ENCODE results near the gene PICK1.
"Not testable (repeated sequence)": the region's sequence is repeated elsewhere in the genome, so short reads cannot be mapped to it uniquely, and the experiment has no call there.

PICK1 gene

DNA sequence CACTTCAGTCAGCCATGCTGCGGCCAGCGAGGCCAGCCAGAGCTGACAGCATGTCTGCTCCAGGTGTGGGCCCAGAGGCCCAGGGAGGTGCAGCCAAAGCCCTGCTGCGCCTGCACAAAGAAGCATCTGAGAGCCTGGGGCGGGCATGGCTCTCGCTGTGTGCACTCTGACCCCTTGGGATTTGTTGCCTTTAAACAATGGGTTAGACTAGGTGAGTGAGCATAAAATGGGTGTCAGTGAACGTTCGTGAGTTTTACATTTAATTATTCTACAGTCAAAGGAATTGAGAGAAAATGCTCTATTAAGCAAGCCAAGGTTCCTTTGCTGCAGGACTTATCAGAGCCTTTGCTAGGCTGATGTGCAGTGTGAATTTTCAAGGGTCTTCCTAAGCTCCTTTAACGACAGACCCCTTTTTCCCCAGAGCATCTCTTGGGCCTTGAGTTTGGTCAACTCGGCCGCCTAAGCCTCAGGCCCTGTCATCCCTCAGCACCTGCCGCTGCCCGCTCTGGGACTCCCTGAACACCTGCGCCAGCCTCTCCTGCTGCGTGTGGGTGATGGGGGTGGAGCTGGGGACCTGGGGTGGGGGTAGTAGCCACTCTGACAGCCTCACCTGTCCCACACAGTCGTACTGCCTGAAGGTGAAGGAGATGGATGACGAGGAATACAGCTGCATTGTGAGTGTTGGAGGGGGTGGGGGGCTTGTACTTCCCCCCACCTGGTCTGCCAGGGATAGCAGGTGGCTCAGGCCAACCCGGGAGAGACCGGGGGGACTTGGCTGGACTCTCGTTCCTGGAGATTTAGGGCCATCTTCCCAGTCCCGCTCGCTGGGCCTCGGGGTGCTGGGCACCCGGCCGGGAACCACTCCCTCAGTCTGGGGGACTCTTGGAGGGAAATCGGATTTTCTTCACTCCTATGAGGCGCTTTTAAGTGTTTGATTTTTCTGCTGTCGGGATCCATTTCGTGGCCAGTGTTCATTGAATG lies 16.2 kb downstream of the PICK1 start:
- no peak for DNase-seq (ENCODE audit: extremely low read depth in 1 of 2, low read depth in 1 of 2)

DNA sequence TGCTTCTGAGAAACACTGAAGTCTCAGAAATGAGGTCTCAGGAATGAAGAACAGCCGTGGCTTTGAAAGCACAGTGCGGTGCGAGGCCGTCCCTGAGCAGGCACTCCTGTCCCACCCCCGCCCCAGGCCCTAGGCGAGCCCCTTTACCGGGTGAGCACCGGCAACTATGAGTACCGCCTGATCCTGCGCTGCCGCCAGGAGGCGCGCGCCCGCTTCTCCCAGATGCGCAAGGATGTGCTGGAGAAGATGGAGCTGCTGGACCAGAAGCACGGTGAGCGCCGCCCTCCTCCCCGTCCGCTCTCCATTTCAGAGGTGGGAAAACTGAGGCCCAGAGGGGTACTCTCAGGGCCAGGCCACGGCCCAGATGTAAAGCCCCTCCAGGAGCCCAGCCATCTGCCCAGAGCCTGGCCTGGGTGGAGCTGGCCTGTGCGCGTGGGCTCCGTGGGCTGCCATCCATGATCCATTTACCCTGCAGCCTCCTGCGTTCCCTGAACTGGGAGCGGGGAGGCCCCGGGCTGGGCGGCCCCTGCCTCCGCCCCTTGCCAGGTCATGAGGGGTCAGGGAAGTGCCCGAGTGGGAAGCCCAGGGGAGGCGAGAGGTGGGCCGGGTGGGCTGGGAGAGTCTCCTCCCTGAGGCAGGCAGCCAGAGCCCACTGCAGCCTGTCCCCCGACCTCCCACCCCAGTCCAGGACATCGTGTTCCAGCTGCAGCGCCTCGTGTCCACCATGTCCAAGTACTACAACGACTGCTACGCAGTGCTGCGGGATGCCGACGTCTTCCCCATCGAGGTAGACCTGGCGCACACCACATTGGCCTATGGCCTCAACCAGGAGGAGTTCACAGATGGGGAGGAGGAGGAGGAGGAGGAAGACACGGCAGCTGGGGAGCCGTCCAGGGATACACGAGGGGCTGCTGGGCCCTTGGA lies 17.2 kb downstream of the PICK1 start:
- DNase-seq (ENCODE audit: extremely low read depth in 1 of 2, low read depth in 1 of 2): no peak

DNA sequence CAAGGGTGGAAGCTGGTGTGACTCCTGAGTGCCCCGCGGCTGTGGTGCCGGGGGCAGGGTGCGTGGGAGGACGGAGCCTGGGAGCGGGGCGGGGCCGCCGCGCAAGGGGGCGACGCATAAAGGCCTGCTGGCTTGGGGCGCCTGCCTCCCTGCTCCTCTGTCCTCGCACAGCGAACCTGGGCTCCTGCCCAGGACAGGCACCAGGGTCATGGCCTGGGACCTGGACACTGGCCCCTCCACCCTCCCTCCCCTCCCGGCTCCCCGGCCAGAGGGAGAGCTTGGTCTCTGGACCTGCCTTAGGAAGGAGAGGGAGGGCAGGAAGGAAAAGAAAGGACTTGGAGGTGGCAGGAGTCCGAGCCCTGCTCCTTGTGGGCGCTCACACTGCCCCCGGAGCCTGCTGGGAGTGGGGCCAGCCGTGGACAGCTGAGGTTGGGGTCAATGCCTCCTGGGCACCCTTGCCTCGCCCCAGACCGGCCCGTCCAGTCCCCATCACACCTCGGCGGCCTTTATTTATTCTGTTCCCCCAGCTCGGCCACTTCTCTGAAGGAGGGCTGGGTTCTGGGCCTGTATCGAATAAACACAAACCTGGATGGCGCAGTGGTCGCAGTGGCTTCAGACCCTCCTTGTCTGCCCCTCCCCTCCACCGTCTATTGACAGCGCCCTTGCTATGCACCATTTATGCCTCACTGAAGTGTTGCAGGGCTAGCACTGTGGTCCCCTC lies 18.1 kb downstream of the PICK1 start:
- DNase-seq (ENCODE audit: extremely low read depth in 1 of 2, low read depth in 1 of 2): no peak

DNA sequence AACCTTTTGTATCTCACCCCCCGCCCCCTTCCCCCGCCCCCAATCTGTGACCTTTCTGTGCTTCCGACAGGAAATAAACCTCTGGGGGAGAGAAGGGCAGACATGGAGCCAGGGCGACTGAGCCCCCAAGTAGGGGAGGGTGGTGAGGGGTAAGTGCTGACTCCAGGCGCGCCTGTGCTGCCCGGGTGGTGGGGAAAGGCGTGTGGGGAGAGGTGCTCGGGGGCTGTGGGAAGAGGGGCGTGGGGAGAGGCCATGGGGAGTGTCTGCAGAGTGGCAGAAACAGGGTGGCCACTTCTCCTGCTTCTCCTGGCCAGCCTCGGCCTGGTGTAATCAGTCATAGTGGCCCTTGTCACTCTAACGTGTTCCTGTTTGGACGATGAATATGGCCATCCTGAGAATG lies 18.8 kb downstream of the PICK1 start:
- no peak for DNase-seq (ENCODE audit: extremely low read depth in 1 of 2, low read depth in 1 of 2)

DNA sequence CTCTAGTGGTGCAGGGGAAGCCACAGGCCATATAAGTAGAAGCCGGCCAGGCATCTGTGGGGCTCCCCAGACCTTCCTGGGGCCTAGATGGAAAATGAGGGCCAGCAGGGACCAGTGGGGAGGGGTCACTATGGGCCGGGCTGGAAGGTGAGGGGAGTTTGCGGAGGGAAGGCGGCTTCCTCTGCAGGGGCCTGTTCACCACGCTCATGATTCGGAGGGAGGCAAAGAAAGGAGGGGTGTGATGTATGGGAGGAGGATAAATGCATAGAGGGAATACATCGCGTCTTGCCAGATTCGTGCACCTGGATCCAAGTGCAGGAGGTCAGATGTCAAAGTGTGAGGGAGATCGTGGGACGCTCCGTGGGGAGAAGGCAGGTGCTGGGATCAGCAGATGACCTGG lies 19.9 kb downstream of the PICK1 start:
- no peak for DNase-seq (ENCODE audit: extremely low read depth in 1 of 2, low read depth in 1 of 2)

DNA sequence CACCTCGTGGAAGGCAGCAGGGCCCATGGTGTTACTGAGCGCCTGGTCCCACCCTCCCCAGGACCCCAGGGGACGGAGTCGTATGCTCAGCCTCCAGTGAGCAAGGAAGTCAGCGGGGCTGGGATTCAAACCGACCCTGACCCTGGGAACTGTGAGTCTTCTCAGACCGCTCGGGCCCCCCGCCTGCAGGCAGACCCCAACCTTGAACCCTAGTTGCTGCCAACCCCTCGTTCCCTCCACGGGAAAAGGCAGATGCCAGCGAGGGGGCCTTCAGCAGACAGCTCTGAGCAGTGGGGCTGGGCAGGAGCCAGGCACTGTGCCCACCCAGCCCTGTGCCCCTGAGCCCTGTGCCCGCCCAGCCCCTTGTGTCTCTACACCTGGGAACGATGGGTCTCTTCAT lies 20.4 kb downstream of the PICK1 start:
- no peak for DNase-seq (ENCODE audit: extremely low read depth in 1 of 2, low read depth in 1 of 2)

DNA sequence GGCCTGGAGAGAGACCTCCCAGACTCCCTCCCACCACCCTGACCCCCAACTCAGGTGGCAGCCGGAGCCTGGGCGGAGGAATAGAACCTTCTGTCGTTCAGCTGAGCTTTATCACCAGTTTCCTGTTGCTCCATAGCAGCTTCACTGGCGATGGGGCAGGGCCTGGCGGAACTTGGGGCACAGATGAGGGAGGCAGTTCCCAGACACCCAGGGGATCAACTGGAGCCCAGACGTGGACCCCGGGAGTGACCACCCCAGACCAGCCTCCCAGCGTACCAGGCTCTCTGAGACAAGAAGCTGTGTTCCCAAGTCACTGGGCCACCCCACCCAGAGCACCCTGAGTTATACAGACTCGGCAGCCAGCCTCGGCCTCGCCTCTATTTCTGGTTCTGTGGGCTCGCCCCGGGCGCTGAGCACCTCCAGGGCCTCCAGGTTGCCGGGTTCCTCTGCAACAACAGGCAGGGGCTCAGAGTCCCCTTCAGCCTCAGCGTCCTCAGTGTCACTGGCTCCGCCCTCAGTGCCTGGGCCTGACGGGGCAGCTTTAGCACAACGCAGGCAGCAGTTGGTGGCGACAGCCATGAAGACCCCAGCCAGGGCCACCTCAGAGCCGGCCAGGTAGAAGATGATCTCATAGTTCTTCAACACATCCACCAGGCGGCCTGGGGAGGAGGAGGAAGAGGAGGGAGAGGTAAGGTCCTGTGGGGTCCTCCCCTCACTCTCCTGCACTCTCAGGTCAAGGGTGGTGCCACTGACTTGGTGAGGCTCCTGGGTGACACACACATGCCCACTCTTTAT lies 21.0 kb downstream of the PICK1 start:
- DNase-seq (ENCODE audit: extremely low read depth in 1 of 2, low read depth in 1 of 2): no peak

DNA sequence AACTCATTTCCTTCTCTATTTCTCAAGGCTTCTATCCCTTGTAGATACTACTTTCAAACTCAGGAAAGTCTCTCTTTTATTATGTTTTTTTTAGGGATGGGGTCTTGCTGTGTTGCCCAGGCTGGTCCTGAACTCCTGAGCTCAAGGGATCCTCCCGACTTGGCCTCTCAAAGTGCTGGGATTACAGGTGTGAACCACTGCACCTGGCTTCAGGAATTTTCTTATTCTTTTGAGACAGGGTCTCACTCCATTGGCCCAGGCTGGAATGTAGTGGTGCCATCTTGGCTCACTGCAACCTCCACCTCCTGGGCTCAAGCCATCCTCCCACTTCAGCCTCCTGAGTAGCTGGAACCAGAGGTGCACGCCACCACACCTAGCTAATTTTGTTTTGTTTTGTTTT lies 22.0 kb downstream of the PICK1 start:
- not testable (repeated sequence) for DNase-seq (ENCODE audit: extremely low read depth in 1 of 2, low read depth in 1 of 2)

DNA sequence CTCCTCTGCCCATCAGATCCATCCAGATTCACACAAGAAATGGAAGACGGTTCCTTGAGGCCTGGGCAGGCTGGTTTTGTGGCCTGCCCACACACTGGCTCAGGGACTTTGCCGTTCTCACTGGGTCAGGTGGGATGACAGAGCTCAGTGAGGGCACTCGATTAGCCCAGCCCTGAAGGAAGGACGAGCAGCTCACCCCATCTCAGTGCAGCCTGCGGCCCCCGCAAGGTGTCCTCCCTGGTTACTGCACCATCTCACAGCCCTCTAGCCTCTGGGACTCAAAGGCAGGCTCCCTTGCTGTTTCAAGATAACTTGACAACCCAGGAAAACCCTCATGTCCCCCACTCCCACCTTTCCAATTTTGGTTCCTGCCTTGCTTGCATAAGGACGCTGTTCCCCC lies 22.6 kb downstream of the PICK1 start:
- DNase-seq (ENCODE audit: extremely low read depth in 1 of 2, low read depth in 1 of 2): no peak

DNA sequence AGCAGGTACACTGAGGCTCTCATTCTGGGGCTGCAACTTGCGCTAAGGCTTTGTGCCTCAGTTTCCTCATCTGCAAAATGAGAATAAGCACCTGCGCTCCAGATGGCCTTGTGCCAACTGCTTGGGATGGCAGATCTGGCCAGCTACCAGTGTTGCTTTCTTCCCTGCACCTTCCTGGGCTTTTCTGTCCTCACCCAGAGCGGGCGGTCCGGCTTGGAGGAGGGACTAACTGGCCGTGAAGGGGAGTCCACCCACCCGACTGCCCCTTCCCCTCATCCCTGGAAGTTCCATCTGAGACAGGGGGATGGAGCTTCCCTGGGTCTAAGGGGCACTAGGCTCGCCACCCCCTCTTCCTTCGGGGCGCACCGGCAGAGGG lies 23.3 kb downstream of the PICK1 start:
- no peak for DNase-seq (ENCODE audit: extremely low read depth in 1 of 2, low read depth in 1 of 2)

DNA sequence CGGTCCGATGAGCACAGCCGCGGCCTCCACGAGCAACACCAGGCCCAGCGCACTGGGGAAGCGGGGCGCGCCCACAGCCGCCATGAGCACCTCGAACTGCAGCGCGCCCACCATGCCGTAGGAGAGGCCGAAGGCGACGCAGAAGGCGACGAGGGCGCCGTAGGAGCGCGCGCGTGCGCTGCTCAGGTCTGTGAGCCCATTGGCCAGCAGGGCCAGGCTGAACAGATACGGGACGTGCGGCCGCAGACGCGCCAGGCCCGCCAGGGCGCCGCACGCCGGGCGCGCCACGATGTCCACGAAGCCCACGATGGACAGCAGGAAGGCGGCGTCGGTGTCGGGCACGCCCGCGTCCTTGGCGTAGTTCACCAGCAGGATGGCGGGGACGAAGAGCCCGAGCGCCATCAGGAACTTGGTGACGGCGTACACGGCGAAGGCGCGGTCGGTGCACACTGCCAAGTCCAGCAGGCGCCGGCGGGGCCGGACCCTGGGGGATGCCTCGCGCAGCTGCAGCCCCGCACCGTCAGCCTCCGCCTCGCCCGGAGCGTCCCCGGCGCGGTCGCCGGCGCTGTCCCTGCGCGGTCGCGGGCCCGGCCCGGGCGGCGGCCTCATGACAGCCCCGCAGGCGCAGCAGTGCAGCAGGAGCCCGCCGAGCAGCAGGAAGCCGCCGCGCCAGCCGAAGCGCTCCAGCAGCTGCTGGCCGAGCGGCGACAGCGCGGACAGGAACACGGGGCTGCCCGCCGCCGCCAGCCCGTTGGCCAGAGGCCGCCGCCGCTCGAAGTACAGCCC lies 23.8 kb downstream of the PICK1 start:
- DNase-seq (ENCODE audit: extremely low read depth in 1 of 2, low read depth in 1 of 2): no peak

DNA sequence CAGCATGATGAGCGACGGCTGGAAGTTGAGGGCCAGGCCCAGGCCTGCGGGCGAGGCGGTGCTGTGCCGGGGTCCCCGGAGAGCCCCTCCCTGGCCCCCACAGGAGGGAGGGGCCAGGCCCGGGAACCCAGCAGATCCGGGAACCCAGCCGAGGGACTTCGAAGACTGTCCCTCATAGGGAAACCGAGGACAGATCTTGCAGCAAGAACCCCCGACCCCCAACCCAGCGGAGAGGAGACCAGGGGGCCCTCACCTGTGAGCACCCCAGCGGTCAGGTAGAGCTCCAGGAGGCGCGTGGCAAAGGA lies 24.4 kb downstream of the PICK1 start:
- DNase-seq (ENCODE audit: extremely low read depth in 1 of 2, low read depth in 1 of 2): no peak

DNA sequence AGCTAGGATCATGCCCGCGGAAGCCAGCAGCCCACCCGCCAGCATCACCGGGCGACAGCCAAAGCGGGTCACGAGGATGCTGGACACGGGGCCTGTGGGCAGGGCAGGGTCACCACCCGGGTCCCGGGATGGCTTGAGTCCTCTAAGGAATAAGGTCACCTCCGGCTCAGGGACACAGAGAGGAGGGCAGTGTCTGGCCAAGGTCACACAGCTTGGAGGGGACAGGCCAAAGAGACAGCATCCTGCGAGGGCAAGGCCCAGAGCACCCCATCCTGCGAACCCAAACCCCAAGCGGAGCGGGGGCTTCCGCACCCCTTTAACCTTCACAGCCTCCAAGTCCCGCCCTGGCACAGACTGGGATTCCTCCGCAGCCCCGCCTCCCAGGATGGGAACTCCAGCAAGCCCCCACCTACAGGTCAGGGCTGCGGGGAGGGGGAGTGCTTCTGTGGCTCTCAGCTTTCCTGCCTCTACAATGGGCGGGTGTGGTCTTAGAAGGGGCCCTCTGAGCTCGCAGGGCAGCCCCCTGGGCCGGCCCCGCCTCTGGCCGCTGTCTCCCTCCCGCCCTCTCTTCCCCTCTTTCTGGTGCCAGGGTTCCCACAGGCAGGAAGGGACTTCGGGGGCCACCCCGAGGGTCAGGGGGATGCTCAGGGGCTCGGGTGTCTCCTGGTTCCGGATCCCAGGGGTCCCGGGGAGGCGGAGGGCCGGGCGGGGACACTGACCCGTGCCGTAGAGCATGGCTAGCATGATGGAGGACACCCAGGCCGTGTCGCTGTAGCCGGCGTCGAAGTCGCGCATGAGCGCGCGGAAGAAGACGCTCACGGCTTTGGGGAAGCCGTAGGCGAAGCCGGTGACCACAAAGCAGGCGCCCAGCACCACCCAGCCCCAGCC lies 25.0 kb downstream of the PICK1 start:
- no peak for DNase-seq (ENCODE audit: extremely low read depth in 1 of 2, low read depth in 1 of 2)

DNA sequence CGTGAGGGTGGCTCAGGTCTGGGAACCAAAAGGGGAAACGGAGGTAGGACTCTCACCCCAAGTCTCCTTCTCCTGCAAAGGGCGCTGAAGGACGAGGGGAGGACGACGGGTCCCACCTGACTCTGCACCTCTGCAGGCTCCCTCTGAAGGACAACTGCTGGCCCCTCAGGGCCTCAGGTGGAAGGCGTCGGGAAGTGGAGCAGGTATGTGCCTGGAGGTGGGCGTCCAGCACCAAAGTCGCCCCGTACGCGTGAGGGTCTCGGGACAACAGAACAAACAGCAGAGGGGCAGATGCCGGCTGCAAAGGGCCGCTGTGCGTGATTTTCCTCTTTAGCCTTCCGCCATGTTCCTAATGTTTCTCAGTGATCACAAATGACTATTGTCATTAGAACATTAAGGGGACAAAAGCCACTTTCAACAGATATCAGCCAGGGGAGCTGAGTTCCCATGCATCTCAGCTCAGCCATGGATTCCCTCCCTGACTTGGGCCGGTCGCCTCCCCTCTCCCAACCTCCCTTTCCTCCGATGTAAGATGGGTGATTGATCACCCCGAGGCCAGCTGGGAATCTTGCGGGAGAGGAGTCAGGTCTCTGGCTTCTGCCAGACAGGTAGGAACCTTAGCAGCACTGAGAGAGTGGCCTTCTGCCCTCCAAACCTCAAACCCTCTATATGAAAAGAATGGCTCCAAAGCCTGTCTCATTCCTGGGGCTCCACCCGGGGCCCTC lies 25.9 kb downstream of the PICK1 start:
- DNase-seq (ENCODE audit: extremely low read depth in 1 of 2, low read depth in 1 of 2): no peak

DNA sequence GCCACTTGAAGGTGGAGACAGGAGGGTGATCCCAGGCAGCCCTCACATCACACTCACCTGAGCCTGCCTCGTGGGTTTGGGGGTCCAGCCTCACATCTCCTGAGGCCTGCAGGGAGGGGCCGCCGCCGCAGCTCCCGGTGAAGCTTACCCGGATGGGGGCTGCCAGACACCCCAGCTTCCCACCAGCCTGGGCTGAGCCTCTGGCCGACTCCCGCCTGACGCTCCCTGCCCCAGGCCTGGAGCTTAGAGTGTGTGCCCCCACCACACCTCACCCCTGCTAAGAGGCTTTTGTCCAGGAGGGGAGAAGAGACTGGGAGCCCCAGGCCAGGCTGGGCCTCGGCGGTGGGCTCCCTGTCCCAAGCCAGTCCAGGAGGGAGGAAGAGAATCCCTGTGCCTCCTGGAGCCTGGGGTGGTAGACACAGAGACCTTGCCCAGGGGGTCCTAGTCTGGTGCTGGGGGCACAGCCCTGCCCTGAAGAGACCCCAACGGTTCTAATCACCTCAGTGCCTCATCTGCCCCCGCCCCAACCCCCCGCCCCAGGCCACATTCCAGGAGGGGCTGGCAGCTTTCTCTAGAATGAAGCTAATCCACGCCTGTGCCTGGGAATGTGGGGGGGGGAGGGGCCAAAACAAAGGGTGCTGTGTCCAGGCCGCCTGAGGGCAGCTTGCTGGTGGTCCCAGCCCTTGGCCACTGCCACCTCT lies 26.9 kb downstream of the PICK1 start, which contains the start of gene SLC16A8:
SLC16A8 (minus strand) TSS at position 254 of the 701 bp plus-strand sequence. CDS start 1,311 bp downstream, outside the sequence.
- DNase-seq (ENCODE audit: extremely low read depth in 1 of 2, low read depth in 1 of 2): no peak

DNA sequence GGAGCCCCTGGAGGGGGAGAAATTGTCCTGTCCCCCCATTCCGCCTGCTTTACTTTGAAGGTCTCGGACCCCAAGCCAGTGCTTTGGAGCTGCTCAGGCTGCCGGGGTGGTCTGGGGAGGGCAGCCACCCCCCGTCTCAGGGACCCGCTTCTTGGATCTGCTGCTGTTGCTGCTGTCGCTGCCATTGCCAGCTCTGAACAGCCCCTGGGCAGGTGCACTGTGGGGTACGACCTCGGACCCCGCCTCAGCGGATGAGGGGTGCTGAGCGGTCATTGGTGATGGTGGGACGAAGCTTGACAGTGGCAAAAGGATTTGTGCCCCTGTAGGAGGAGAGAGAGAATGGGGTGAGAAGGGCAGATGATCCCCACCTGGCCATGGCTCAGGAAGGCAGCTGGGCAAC lies 27.9 kb downstream of the PICK1 start:
- no peak for DNase-seq (ENCODE audit: extremely low read depth in 1 of 2, low read depth in 1 of 2)

DNA sequence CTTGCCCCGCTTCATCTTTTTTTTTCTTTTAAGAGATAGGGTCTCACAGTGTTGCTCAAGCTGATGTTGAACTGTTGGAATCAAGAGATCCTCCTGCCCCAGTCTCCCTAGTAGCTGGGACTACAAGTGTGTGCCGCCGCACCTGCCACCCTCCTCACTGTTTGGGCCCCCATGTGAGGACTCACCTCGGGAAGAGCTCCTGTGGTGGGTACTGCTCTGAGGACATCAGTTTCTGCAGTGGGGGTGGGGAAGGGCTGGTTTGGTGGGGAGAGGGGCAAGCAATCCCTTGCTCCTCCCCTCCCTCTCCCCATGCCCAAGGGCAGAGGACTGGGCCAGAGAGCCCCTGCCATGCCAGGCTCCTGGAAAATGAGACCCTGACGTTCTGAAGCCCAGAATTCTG lies 28.3 kb downstream of the PICK1 start:
- DNase-seq (ENCODE audit: extremely low read depth in 1 of 2, low read depth in 1 of 2): no peak
